HG02938 (cell line): ENCODE data around the gene PIERCE2.
"Not testable (repeated sequence)": the region's sequence is repeated elsewhere in the genome, so short reads cannot be mapped to it uniquely, and the experiment has no call there.

ENCODE experiments used
- ATAC-seq: cut with Tn5 transposase; IDR thresholded peaks from one replicate; pipeline ENCODE4 v1.9.1; 2021; ENCODE audit warnings: mild to moderate bottlenecking, moderate library complexity; ENCODE audit not compliant: unreplicated experiment

Gene PIERCE2, protein sequence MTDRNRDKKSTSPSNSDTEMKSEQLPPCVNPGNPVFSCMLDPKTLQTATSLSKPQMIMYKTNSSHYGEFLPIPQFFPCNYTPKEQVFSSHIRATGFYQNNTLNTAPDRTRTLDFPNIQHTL

GRCh38 chr15:55408012-55408928, at the start of gene PIERCE2, which contains the start of gene CCPG1:
PIERCE2 (plus strand) TSS chr15:55408495; CDS start chr15:55408769, 274 bp downstream.
CCPG1 (minus strand) TSS chr15:55408359; CDS start chr15:55389424, 18,935 bp downstream.
- ATAC-seq, result peak; percentile 88

DNA sequence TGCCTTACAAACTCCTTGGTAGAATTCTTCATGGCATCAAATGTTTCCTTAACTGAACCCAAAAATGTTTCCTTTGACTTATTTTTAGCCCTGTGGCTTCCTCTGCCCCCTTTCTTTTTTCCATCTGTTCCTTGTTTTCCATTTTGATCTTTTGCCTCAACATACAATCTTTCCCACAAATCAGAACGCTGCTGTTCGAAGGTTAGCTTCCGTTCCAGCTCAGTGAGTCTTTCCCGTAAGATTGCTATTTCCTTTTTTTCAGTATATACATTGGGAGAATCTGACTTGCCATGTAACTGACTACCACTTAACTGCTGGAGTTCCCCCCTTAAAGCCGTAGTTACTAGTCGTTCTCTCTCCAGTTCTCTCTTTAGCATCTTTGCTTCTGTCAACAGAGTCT, 48.0 kb upstream of the PIERCE2 start:
- no peak for ATAC-seq

DNA sequence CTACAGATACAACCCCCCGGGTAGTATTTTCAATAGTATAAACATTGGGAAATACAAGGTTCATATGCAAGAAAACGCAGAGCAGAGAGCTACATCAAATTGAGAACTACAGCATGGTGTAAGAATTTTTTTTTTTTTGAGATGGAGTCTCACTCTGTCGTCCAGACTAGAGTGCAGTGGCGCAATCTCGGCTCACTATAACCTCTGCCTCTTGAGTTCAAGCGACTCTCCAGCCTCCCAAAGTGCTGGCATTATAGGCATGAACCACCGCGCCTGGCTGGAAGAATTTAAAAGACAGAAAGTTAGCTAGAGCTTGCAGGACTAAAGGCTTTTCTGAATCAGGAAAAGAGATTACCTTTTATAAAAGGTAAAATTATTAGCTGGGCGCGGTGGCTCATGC, 47.2 kb upstream of the PIERCE2 start:
- ATAC-seq, result no peak

GRCh38 chr15:55362641-55363040, 45.7 kb upstream of the PIERCE2 start:
- ATAC-seq, result no peak

DNA sequence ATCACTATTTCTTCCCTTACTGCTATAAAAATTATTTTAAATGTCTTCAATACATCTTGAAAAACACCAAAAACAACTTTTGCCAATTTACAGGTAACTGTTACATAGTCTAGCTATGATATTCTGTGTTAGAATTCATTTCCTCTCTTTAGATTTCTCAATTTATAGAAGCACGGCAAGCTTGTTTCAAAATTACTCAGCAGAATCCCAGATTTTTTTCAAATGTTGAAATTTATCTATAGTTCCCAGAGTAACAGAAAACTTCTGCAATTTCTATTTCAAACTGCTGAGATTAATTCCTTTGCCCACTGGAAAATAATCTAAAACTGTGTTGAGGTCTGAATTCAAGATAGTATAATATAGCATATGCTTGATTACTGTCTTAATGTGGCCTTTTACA, 41.3 kb upstream of the PIERCE2 start:
- ATAC-seq, result no peak

GRCh38 chr15:55372701-55373440, 35.4 kb upstream of the PIERCE2 start:
- ATAC-seq, result no peak

- no peak for ATAC-seq
Measured at GRCh38 chr15:55379095-55379494, 29.2 kb upstream of the PIERCE2 start.

DNA sequence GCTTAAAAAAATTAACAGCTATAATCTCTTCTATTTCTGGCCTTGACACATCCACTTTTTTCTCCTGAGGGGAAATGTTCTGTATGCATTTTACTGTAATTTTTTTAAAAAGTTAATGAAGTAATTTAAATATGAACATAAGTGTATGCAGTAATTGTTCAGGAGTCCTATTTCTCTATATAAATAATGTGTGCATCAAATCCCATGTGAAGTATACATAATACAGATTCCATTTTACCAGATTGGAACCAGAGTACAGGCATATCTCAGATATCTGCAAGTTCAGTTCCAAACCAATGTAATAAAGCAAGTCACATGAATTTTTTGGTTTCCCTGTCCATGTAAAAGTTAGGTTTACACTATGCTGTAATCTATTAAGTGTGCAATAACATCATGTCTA, 26.7 kb upstream of the PIERCE2 start:
- no peak for ATAC-seq

DNA sequence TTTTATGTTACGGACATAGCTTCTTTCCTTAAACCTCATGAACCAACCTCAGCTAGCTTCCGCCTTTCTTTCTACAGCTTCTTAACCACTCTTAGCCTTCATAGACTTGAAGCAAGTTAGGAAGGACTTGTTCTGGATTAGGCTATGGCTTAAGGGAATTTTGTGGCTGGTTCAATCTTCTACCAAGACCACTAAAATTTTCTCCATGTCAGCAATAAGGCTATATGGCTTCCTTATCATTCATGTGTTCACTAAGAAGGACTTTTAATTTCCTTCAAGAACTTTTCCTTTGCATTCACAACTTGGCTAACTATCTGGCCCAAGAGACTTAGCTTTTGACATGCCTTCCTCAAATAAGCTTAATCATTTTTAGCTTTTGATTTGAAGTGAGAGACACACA, 24.6 kb upstream of the PIERCE2 start:
- ATAC-seq, result no peak

DNA sequence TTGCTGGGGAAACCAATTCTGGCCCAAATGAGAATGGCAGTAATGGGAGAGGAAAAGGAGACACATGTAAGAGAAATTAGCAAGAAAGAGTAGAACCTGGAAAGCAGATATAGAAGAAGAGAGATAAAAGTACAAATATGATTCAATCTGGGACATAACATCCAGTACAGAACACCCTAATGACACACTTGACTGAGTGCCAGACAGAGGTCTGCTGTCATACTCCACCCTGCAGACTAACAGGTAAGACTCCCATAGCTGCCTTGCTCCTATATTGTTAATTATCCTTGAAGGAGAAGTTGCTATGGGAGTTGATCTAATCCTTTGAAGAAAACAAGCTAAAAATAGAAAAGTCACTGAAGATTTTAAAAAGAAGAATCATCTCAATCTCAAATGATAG, 21.3 kb upstream of the PIERCE2 start:
- no peak for ATAC-seq

- no peak for ATAC-seq
Measured at GRCh38 chr15:55389264-55389607, 19.1 kb upstream of the PIERCE2 start.

DNA sequence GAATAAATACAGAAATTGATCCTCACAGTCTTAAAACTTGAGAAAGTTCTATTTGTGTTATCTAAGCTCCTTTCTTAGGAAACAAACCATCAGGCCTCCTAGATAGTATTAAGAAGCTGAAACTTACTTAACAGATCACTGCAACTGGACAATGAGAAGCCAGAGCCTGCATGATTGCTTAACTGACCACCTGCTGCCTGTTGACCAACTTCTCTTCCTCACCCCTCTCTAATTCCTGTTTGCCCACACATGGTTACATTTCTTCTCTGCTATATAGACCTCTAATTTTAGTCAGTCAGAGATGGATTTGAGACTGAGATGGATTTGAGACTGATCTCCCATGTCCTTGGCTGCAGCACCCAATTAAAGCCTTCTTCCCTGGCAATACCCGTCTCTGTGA, 13.6 kb upstream of the PIERCE2 start:
- no peak for ATAC-seq

- no peak for ATAC-seq
Measured at GRCh38 chr15:55398243-55398642, 10.1 kb upstream of the PIERCE2 start.

- ATAC-seq, result not testable (repeated sequence)
Measured at GRCh38 chr15:55400050-55400449, 8.2 kb upstream of the PIERCE2 start.

DNA sequence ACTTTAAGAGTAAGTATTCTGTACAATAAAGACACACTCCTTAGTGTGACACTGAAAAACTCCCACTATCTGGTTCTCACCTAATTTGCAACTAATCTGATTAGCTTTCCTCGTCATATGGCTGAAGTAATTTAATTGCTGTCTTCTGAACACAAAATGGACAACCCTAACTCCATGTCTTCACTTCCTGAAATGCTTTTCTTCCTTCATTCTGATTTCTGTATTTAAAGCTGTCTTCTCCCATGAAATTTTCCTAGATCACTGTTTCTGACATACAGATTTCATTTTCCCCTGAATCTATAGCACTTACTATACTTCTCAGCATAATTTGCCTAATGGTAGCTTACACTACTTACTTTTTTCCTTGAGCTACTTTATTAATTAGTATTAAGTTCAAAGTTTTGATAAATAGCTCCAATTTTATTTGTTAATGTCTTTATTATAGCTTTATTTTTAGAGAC, 6.5 kb upstream of the PIERCE2 start:
- no peak for ATAC-seq

GRCh38 chr15:55402707-55403106, 5.6 kb upstream of the PIERCE2 start:
- peak; percentile 41 for ATAC-seq

DNA sequence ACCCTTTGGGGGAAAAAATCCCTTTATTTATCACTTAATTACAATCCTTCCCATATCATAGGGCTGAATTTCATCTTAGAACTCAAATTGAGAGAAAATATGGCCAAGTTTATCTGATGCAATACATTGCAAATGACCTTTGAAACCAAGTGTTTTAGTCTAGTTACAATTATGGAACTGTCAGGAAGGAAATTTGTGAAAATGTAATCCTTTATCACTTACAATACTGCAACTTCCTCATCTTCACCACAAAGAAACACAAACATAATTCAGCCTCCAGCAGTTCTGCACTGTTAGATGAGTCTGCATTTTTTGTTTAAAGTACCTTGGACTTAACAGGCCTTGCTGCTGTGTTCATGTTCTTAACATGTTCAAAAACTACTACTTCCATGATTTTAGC, 4.8 kb upstream of the PIERCE2 start:
- no peak for ATAC-seq

DNA sequence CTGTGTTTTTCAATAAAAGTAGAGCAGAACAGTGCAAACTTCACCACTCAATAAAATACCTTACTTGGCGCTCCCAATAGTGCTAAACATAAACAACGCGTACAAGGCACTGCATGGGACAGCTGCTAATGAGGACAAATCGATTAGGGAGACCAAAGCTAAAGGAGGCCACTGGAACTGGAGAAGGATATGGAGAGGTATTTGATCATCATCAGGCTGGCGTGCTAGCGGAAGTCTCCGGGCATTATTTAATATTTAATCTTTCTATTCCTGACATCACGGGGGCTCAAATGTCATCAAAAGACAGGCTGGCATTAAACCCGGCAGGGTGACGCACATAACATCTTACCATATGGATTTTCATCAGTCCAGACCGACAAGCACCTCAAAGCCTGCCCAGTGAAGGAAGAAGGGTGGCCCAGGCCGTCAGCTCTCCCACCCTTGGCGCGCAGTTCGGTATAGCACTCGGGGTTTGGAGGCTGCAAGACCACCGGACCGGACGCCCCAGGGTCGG, 740 bp upstream of the PIERCE2 start:
- peak; percentile 21 for ATAC-seq

DNA sequence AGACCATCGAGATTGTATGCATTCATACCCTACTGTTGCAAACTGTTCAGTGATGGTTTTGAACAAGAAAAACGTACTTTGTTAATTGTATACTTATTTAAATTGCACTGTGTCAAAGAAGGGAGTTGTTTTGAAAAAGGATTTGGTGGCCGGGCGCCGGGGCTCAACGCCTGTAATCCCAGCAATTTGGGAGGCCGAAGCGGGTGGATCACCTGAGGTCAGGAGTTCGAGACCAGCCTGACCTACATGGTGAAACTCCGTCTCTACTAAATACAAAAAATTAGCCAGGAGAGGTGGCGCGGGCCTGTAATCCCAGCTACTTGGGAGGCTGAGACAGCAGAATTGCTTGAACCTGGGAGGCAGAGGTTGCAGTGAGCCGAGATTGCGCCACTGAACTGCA, 681 bp downstream of the PIERCE2 start:
- ATAC-seq, result not testable (repeated sequence)

DNA sequence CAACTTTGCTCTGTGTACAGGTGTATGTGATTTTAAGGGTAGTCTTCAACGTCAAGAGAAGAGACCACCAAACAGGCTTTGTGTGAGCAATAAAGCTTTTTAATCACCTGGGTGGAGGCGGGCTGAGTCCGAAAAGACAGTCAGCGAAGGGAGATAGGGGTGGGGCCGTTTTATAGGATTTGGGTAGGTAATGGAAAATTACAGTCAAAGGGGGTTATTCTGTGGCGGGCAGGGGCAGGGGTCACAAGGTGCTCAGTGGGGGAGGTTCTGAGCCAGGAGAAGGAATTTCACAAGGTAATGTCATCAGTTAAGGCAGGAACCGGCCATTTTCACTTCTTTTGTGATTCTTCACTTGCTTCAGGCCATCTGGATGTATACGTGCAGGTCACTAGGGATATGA, 9.4 kb downstream of the PIERCE2 start:
- ATAC-seq, result not testable (repeated sequence)

DNA sequence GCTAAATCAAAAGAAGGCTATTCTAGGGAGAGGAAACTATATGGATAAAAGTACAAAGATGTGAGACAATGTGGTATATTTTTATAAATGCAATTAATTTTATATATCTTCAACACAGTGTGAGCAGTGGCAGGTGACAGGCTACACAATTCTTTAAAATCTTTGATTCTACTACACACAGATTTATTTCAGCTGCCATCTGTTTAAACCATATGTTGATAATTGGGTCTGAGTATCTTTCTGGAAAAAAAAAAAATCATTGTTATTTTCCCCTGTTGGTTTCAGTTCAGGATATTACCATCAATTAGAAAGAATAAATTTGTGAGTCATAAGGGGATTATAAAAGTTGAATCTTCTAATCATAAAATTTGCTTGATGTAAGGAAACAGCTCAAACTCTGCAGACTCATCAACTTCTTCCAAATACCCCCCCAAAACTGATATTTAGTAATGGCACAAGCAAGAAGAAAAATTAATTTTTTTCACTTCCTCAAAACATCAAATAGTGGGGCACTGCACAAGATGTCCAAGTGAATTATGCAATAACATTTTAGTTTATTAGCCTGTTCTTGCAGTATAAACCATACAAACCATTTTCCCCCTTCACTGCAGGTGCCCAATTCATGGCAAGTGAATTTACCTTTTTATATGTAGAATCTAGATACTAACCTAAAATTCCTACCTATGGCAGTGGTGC, 12.0 kb downstream of the PIERCE2 start:
- no peak for ATAC-seq
